GM23248 (cell line): ENCODE data around the gene EPN2. TPM values are rescaled to one million over a fixed set of nuclear protein-coding genes. Genes with fewer than 3 reads are reported as not detected.

Experiments
- DNase-seq: peaks from one replicate; pipeline ENCODE4 v3.0.0-alpha.2; 2015
- H2AFZ ChIP-seq: fragments of 200-600 bp; sonication (generic); 2 replicates; pipeline ENCODE4 v1.6.1; 2016; ENCODE audit warnings: antibody characterized with exemption
- H3F3A ChIP-seq: fragments of 200-600 bp; sonication (generic); 2 replicates; pipeline ENCODE4 v1.6.1; 2016; ENCODE audit warnings: mild to moderate bottlenecking, antibody characterized with exemption, mixed run types; ENCODE audit not compliant: insufficient read depth
- H3K27ac ChIP-seq: fragments of 200-600 bp; sonication (generic); 2 replicates; pipeline ENCODE4 v1.5.1; 2016; ENCODE audit warnings: mild to moderate bottlenecking
- H3K27me3 ChIP-seq: fragments of 200-600 bp; sonication (generic); replicated peaks from 2 replicates; pipeline ENCODE4 v1.6.1; 2016; ENCODE audit warnings: mild to moderate bottlenecking; ENCODE audit not compliant: insufficient read depth
- H3K36me3 ChIP-seq: fragments of 200-600 bp; sonication (generic); 2 replicates; pipeline ENCODE4 v1.6.1; 2016; ENCODE audit warnings: low read depth, mild to moderate bottlenecking
- H3K4me1 ChIP-seq: fragments of 200-600 bp; sonication (generic); 2 replicates; pipeline ENCODE4 v1.6.1; 2016; ENCODE audit warnings: mild to moderate bottlenecking; ENCODE audit not compliant: insufficient read depth
- H3K4me2 ChIP-seq: fragments of 200-600 bp; sonication (generic); one replicate; pipeline ENCODE4 v1.6.1; 2016; ENCODE audit warnings: mild to moderate bottlenecking; ENCODE audit not compliant: unreplicated experiment
- H3K4me3 ChIP-seq: fragments of 200-600 bp; sonication (generic); 2 replicates; pipeline ENCODE4 v1.5.1; 2016; ENCODE audit warnings: mild to moderate bottlenecking
- H3K79me2 ChIP-seq: fragments of 200-600 bp; sonication (generic); 2 replicates; pipeline ENCODE4 v1.6.1; 2016; ENCODE audit warnings: mild to moderate bottlenecking; ENCODE audit not compliant: insufficient read depth
- H3K9ac ChIP-seq: fragments of 200-600 bp; sonication (generic); 2 replicates; pipeline ENCODE4 v1.6.1; 2016; ENCODE audit warnings: mild to moderate bottlenecking
- H3K9me2 ChIP-seq: fragments of 200-600 bp; sonication (generic); 2 replicates; pipeline ENCODE4 v1.6.1; 2016; ENCODE audit warnings: mixed run types, mild to moderate bottlenecking, moderate library complexity; ENCODE audit not compliant: insufficient read depth
- H3K9me3 ChIP-seq: fragments of 200-600 bp; sonication (generic); one replicate; pipeline ENCODE4 v1.6.1; 2017; ENCODE audit warnings: low read depth
- H4K20me1 ChIP-seq: fragments of 200-600 bp; sonication (generic); 2 replicates; pipeline ENCODE4 v1.6.0; 2016; ENCODE audit not compliant: insufficient read depth
- EZH2 ChIP-seq: fragments of 200-600 bp; sonication (generic); IDR thresholded peaks from 2 replicates; pipeline ENCODE4 v1.6.1; 2018; ENCODE audit warnings: antibody characterized with exemption, mild to moderate bottlenecking; ENCODE audit not compliant: insufficient read depth, poor library complexity, severe bottlenecking
- EZH2phosphoT487 ChIP-seq: fragments of 200-600 bp; sonication (generic); IDR thresholded peaks from 2 replicates; pipeline ENCODE4 v1.6.1; 2018; ENCODE audit warnings: antibody characterized with exemption, moderate library complexity, mild to moderate bottlenecking, low read depth; ENCODE audit not compliant: insufficient read depth
- WGBS, 2 experiments: methylation state at CpG; one replicate each; pipeline ENCODE4 v1.1.6; 2015 to 2017; ENCODE audit warnings: low lambda C conversion rate in 2 of 2, low coverage in 1 of 2; ENCODE audit errors: missing lambda C conversion rate in 2 of 2; 5-methylcytosine and 5-hydroxymethylcytosine counted together
- in situ Hi-C: fragments of 300-500 bp; cut with MboI; formaldehyde crosslinking; loops from 2 replicates; pipeline ENCODE4 v1.15.0; 2020
- polyA plus RNA-seq: library from polyadenylated mRNA; unstranded; fragments of >200 nt; fragmentation: Nextera tagmentation; extraction: Ambion mirVana; gene quantifications from 2 replicates; pipeline ENCODE4 v1.2.1, GENCODE V29; 2016
- total RNA-seq: library from RNA; depleted of rRNA; stranded (reverse); fragments of >200 nt; shearing (Covaris generic); gene quantifications from 2 replicates; pipeline ENCODE4 v1.2.3, GENCODE V29; 2014

EPN2 gene
- total and polyA plus RNA-seq, 2 experiments from 2014 or later: 25.3 to 54.0 TPM

DNA sequence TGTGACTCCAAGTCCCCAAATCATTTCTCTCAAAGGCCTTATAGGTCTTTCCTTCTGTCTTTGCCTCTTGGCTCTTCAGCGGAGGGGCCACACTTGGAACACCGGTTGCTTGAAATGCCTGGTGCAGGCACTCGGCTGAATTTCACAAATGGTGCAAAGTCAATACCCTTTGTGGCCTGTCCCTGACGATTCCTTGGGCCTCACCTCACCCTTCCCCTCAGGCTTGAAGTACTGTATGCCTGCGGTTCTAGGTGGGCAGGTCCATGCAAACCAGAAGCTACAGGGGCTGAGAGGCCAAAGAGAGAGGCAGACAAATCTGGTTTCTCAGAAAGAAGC is 129.4 kb downstream of the EPN2 start:
- DNase-seq: no peak
- H3K4me3 ChIP-seq: no peak overlapping the region
- TF ChIP-seq EZH2 (no peak), EZH2phosphoT487 (no peak)
- in situ Hi-C loops: loop anchor here (5.0 to 25.0 kb wide), 3 partner anchors 86 to 398 kb away; no protein-coding TSS in a partner anchor
- no peaks in the 10 kb centered on the region for H3K9me2 ChIP-seq
- no peak overlapping the region for H3K27ac ChIP-seq
- H3K9me3 ChIP-seq: no peaks in the 10 kb centered on the region
- H3K79me2 ChIP-seq: no peaks in the 10 kb centered on the region
- peaks cover 6% of the 10 kb centered on the region; the same call in 1 of the 2 replicates for H3K4me1 ChIP-seq
- no peak overlapping the region for H3K4me2 ChIP-seq
- H3K27me3 ChIP-seq: no peaks in the 10 kb centered on the region
- H3K36me3 ChIP-seq: no peaks in the 10 kb centered on the region
- WGBS, 2 experiments: 87 to 90% methylated on average over 5 of the region's 5 CpGs
- H2AFZ ChIP-seq: no peak overlapping the region
- H3K9ac ChIP-seq: no peak overlapping the region
- no peaks in the 10 kb centered on the region for H4K20me1 ChIP-seq
- peaks cover 5% of the 10 kb centered on the region for H3F3A ChIP-seq

DNA sequence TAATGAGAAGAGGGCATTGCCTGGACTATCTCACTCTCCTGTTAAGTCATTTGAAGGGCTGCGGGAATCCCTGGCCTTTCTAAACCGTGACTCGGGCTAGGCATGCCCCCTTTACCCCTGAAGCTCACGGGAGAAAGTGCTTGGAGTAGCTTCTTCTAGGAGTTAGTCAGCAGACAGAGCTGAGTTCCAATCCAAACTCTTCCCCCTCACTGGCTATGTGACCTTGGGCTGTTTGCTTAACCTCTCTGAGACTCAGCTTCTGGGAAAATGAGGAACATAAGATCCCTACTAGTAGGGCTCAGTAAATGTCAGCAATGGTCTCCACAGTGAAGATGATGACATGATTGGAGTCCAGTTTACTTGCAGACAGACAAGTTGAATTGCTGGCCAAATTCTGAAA is 131.1 kb downstream of the EPN2 start:
- no peaks in the 10 kb centered on the region for H4K20me1 ChIP-seq
- no peak for DNase-seq
- H3K36me3 ChIP-seq: no peaks in the 10 kb centered on the region
- peaks cover 5% of the 10 kb centered on the region for H3F3A ChIP-seq
- no peaks in the 10 kb centered on the region for H3K27me3 ChIP-seq
- peaks cover 4% of the 10 kb centered on the region; the same call in 1 of the 2 replicates for H3K4me1 ChIP-seq
- in situ Hi-C loops: loop anchor here (5.0 to 25.0 kb wide), 3 partner anchors 84 to 397 kb away; no protein-coding TSS in a partner anchor
- H3K9me2 ChIP-seq: no peaks in the 10 kb centered on the region
- TF ChIP-seq EZH2phosphoT487: no peak
- no peak for TF ChIP-seq EZH2
- H3K27ac ChIP-seq: no peak overlapping the region
- H3K9ac ChIP-seq: no peak overlapping the region
- WGBS, 2 experiments: 77 to 91% methylated on average over 4 of the region's 4 CpGs
- H3K9me3 ChIP-seq: no peaks in the 10 kb centered on the region
- H3K4me2 ChIP-seq: no peak overlapping the region
- H3K4me3 ChIP-seq: no peak overlapping the region
- no peaks in the 10 kb centered on the region for H3K79me2 ChIP-seq
- H2AFZ ChIP-seq: no peak overlapping the region

DNA sequence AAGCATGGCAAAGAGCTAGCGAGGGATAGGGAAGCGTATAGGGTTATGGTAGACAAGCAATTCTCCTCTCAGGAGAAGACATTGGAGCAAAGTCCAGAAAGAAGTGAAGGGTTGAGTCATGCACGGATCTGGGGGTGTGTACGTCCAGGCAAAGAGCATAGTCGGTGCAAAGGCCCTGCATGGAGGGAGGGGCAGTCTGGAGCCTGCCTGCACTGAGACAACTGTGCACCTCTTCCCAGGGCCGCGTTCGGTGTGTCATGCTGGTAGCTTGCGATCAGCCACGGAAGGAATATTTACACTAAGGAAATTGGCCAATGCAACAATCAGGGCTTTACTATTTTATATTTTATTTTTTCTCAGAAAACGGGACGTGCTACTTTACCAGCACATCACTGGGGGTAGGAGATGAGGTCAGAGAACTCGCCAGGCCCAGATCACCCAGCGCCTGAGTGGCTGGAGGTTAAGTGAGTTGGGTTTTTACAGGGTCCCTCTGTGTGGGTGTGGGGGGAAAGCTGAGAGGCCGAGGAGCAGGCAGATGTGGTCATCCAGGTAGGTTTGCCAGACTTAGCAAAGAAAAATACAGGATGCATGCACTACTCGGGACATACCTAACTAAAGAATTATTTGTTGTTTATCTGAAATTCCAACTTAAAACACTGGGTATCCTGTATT is 132.1 kb downstream of the EPN2 start:
- no peak for TF ChIP-seq EZH2phosphoT487
- no peak for TF ChIP-seq EZH2
- no peak overlapping the region for H3K27ac ChIP-seq
- peaks cover 4% of the 10 kb centered on the region; the same call in 1 of the 2 replicates for H3K4me1 ChIP-seq
- 83 to 90% methylated on average over 16 of the region's 16 CpGs for WGBS, 2 experiments
- no peak overlapping the region for H3K9ac ChIP-seq
- no peaks in the 10 kb centered on the region for H3K9me2 ChIP-seq
- in situ Hi-C loops: loop anchor here (5.0 to 25.0 kb wide), 3 partner anchors 83 to 396 kb away; no protein-coding TSS in a partner anchor
- no peak overlapping the region for H3K4me3 ChIP-seq
- H3K79me2 ChIP-seq: no peaks in the 10 kb centered on the region
- H3K36me3 ChIP-seq: no peaks in the 10 kb centered on the region
- H4K20me1 ChIP-seq: no peaks in the 10 kb centered on the region
- H2AFZ ChIP-seq: no peak overlapping the region
- no peak overlapping the region for H3K4me2 ChIP-seq
- no peak for DNase-seq
- peaks cover 12% of the 10 kb centered on the region for H3F3A ChIP-seq
- no peaks in the 10 kb centered on the region for H3K9me3 ChIP-seq
- no peaks in the 10 kb centered on the region for H3K27me3 ChIP-seq

DNA sequence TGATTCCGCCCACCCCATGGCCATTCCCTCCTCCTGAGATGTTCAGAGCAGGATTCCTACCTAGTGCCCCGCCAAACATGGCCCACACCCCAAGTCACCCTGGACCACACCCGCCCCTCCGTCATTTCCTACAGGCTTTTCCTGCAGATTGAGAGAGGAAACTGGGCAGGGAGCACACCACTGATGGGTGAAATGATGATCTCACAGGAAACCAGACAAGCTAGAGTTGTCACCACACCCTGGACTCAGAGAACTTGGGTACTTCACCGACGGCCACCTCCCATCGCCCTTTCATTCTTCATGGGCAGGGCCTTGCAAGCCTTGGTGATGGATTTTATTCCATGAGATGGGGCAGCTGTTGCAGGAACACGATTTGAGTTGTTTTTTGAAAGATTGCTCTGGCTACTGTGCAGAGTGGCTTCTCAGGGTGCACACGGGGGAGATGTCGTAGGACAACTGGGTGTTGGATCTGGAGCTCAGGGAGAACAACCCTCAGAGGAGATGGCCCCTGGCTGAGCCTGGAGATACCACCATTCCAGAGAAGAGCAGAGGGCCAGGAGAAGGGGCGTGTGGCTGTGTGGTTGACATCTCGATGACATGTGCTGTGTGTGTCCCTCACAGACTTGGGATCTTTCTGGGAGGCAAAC is 132.8 kb downstream of the EPN2 start:
- Histone ChIP-seq H4K20me1 (no peaks in the 10 kb centered on the region), H3K9me2 (no peaks in the 10 kb centered on the region), H3K27me3 (no peaks in the 10 kb centered on the region), H3F3A (peaks cover 17% of the 10 kb centered on the region), H3K9me3 (no peaks in the 10 kb centered on the region), H3K79me2 (no peaks in the 10 kb centered on the region), H3K27ac (no peak overlapping the region), H3K4me1 (no peaks in the 10 kb centered on the region), H2AFZ (no peak overlapping the region), H3K36me3 (no peaks in the 10 kb centered on the region), H3K4me3 (no peak overlapping the region), H3K4me2 (no peak overlapping the region), H3K9ac (no peak overlapping the region)
- 86 to 87% methylated on average over 12 of the region's 12 CpGs for WGBS, 2 experiments
- in situ Hi-C loops: loop anchor here (5.0 to 25.0 kb wide), 3 partner anchors 82 to 395 kb away; no protein-coding TSS in a partner anchor
- TF ChIP-seq EZH2phosphoT487 (no peak), EZH2 (no peak)
- DNase-seq: no peak
